Measurements from ENCODE around the gene KIAA0825.

GRCh38 chr5:94191604-94192003 is 426.8 kb downstream of the KIAA0825 start:
- no peak for TF ChIP-seq CTCF (IDR thresholded peaks at IDR 0.05)
- no peak for TF ChIP-seq POLR2A (IDR thresholded peaks at IDR 0.05)

Measured in esophagus squamous epithelium (tissue), 4 donors.